SKM-1 (cell line): ENCODE data around the gene TFR2.
A peak's percentile ranks its signal among the peaks of the same experiment; 100 is the strongest.
"Not testable (repeated sequence)": the region's sequence is repeated elsewhere in the genome, so short reads cannot be mapped to it uniquely, and the experiment has no call there.

ENCODE experiments used
- DNase-seq: peaks from one replicate; lab custom pipeline; 2025; ENCODE audit not compliant: unreplicated experiment; lab: John Stamatoyannopoulos, UW

TFR2 gene

DNA sequence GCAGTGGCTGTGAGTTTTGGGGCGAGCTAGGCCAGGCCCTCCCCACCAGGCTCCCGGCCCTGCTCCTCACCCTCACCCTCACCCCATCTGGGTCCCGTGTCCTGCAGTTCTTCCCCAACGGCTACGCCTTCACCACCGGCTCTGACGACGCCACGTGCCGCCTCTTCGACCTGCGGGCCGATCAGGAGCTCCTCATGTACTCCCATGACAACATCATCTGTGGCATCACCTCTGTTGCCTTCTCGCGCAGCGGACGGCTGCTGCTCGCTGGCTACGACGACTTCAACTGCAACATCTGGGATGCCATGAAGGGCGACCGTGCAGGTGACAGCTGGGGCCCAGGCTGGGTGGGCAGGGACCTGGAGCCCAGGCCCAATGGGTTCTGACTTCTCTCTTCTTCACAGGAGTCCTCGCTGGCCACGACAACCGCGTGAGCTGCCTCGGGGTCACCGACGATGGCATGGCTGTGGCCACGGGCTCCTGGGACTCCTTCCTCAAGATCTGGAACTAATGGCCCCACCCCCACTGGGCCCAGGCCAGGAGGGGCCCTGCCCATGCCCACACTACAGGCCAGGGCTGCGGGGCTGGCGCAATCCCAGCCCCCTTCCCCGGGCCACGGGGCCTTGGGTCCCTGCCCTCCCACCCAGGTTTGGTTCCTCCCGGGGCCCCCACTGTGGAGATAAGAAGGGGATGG lies 37.1 kb upstream of the TFR2 start:
- no peak for DNase-seq

DNA sequence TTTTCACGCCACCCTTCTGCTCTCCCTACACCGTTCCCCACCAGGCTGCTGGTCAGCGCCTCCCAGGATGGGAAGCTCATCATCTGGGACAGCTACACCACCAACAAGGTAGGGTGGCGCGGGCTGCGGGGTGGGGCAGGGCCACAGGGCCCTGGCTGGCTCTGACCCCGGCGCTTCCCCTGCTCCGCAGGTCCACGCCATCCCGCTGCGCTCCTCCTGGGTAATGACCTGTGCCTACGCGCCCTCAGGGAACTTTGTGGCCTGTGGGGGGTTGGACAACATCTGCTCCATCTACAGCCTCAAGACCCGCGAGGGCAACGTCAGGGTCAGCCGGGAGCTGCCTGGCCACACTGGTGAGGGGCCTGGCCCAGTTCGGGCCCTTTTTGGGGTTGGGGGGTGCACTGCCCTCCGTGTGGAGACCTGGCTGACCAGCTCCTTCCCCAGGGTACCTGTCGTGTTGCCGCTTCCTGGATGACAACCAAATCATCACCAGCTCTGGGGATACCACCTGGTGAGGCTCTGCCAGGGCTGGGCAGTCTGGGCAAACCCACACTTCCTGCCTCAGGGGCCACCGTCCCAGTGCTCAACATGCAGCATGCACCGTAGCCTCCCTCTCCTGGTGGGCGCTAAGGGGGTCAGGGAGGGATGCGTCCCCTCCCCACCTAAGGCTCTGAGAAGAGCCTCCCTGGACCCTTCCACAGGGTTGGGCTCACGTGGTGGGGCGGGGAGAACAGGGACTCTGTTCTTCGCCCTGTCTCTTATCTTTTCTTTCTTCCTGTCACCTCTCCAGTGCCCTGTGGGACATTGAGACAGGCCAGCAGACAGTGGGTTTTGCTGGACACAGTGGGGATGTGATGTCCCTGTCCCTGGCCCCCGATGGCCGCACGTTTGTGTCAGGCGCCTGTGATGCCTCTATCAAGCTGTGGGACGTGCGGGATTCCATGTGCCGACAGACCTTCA lies 36.2 kb upstream of the TFR2 start:
- no peak for DNase-seq

DNA sequence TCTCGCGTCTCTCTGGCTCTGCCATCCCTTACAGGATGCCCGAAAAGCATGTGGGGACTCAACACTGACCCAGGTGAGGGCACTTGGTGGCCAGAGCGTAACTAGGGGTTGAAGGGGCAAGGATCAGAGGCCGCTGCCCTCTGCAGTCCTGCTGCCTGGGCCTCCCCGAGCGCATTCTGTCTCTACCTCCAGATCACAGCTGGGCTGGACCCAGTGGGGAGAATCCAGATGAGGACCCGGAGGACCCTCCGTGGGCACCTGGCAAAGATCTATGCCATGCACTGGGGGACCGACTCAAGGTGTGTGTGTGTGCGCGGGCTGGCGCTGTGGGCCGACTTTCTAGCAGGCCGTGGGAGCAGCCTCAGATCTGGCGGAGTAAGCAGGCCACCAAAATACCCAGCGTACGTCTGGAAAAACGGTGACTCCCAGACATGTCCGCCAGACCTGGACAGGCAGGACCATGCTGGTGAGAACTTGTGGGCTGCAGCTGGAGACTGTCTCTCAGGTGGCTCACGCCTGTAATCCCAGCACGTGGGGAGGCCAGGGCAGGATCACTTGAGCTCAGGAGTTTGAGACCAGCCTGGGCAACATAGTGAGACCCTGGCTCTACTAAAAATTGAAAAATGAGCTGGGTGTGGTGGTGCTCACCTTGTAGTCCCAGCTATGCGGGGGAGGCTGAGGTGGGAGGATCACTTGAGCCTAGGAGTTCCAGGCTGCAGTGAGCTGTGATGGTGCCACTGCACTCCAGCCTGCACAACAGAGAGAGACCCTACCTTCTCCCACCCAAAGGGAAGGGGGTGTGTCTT lies 35.4 kb upstream of the TFR2 start:
- no peak for DNase-seq

DNA sequence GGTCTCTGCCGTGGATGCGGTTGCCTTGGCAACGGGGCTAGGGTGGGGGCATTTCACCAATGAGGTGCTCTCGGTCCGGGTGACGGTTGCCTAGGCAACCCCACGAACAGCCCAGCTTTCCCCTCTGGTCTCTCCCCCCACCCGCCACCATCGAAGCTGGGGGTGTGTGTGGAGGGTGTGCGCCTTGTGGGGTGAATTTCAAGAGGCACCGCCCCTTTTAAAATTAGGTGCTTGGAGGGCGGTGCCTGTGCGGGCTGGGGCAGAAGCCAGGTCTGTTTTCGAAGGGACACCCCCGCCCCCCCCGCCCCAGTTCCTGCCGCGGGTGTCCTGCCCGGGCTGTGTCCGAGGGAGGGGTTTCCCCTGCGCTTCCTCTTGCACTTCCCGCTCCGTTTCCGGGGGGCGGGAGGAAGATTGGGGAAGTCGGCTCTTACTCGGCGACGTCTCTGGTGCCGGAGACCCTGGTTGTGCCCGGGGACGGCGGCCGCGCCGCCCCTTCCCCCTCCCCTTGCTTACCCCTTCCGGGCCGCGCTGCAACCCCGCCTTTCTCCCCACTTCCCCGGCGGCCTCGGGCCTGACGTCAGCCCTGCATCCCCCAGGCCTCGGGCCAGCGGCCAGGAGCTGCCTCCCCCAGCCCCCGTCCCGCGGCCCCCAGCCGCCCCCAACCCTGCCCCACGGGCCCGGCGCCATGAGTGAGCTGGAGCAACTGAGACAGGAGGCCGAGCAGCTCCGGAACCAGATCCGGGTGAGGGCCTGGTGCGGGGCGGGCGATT lies 34.4 kb upstream of the TFR2 start:
- no peak for DNase-seq

DNA sequence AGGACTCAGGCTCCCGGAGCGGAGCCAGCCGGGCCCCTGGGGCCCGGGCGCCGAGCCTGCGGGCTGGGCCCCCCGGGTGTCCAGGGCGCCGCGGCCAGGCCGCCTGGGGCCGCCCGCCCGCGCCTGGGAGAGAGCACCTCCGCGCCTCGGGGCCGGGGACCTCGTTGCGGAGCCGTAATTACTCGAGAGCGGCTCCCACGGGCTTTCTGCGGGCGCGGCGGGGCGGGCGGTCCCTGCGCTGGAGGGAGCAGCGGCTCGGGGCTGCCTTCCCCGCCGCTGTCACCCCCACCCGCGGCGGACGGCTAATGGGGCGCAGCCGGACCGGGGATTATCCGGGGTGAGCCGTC lies 33.7 kb upstream of the TFR2 start:
- no peak for DNase-seq

DNA sequence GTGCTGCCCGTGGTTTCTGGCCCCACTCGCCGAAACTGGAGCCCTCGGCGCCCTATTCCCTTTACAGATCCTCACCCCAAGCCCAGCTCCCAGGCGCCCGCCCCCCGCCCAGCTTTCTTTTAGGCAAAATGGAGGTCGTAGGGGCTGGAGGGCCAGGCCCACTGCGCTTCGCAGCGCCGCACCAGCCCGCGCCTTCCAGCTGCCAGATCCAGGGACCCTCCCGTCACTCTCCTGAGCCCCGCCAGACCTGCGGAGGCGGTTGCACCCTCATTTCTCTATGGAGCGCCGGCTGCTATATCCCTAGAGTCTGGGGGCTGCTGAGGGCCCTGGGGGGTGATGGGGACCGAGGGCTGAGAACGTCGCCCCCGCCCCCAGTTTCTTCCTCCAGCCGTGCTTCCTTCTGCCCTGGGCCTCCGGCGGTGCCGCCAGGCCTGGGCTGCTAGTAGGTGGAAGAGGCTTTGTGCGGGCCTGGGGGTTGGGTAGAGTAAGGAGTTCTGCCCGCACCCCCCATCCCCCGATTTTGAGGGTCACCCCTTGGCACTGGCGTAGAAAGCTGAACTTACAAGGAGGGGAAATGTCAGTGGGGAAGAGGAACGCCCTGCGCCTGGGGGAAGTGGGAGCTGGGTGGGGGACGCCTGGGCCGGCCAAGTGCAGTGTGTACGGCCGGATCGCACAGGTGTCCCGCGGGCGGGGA lies 33.2 kb upstream of the TFR2 start:
- DNase-seq = no peak

DNA sequence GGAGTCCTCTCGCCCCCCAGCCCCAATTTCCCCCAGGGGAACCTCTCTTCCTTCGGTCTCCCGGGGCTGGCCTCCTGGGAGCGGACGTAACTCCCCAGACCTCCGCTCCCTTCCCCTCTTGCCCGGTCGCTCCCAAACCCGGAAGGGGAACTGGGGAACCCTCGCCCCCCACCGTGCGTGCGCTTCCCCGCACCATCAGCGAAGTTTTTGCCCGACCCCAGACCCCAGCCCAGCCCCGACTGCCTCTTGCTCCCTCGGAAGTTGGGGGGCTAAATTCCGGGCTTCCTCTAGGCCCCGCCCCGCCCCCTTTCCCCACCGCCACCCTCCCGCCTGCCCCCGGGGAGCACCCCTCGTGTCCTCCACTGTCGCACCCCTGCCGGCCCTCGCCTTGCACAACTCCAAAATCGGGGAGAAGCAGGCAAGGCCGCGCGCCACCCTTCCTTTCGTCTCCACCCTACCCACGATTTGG lies 32.6 kb upstream of the TFR2 start:
- DNase-seq = no peak

DNA sequence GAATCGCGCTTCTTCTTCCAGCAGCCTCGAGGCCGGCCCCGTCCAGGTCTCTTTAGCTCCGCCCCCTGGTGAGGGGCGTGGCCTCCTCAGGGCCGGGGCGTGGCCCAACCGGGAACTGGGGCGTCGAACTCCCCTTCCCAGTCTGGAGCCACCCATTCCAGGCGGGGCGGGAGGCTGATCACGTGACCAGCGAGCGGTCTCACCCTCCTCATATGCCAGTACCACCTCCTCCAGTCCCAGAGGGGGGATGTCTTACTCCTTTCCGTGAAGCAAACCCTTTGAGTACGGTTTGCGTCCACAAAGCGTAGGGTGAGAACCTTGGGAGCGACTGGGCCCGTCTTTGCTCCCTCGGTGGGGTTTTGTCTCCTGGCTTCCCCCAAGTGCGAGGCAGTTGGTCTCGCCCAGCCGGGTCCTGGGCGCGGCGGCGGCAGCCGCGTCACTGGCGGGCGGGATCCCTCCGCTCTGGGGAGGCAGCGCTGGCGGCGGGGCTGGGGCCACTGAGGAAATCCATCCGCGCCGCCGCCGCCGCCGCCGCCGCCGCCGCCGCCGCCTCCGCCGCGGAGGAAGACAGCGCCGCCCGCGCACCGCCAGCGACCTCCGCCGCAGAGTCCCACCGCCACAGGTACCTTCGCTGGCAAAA lies 32.1 kb upstream of the TFR2 start, which contains the start of gene GNB2:
GNB2 (plus strand) TSS at position 439 of the 640 bp plus-strand sequence. CDS start 2,526 bp downstream, outside the sequence.
- peak; percentile 88 for DNase-seq

DNA sequence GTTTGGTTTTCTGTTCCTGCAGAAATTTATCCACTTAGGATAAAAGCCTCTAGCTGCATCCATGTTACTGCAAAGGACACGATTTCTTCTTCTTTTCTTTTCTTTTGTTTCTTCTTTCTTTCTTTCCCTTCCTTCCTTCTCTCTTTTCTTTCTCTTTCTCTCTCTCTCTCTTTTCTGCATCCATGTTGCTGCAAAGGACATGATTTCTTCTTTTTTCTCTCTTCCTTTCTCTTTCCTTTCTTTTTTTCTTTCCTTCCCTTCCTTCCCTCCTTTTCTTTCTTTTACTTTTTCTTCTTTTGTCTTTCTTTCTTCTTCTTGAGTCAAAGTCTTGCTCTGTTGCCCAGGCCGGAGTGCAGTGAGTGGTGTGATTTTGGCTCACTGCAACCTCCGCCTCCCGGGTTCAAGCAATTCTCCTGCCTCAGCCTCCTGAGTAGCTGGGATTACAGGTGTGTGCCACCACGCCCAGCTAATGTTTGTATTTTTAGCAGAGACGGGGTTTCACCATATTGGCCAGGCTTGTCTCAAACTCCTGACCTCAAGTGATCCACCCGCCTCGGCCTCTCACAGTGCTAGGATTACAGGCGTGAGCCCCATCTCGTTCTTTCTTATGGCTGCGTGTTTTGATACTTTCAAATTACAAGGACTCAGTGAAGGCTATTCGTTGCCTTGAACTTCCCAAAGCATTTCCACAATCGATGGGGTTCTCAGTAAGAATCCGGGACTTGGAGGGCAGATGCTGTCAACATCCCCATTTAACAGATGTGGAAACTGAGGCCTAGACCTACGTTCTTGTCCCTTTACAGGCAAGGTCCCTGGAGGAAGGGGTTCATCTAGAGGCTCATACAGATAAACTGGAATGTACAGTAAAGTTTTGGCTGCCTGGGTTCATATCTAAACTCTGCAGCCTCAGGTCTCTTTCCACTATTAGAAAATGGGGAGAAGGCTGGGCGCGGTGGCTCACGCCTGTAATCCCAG lies 30.3 kb upstream of the TFR2 start:
- no peak for DNase-seq

DNA sequence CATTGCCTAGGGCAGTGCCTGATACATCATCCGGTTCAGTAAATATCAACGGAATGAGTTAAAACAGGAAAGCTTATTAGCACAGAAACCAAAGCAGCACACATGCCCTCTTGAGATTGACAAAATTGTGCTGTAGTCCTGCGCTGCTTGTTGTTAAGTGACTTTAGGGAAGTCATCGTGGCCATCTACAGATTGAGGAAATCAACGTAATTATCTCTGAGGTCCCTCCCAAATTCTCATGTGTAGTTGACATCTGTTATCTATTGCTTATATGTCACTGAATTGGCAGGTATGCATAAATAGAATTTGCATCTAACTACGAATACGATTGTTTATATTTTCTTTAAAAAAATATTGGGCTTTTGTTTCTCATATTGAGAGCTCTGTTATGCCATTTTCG lies 28.7 kb upstream of the TFR2 start:
- DNase-seq = no peak

DNA sequence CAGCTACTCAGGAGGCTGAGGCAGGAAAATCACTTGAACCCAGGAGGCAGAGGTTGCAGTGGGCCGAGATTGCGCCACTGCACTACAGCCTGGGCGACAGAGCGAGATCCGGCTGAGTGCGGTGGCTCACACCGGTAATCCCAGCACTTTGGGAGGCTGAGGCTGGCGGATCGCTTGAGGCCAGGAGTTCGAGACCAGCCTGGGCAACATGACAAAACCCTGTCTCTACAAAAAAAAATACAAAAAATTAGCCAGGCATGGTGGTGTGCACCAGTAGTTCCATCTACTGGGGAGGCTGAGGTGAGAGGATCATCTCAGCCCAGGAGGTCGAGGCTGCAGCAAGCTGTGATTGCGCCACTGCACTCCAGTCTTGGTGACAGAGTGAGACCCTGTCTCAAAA lies 27.8 kb upstream of the TFR2 start:
- DNase-seq = not testable (repeated sequence)

DNA sequence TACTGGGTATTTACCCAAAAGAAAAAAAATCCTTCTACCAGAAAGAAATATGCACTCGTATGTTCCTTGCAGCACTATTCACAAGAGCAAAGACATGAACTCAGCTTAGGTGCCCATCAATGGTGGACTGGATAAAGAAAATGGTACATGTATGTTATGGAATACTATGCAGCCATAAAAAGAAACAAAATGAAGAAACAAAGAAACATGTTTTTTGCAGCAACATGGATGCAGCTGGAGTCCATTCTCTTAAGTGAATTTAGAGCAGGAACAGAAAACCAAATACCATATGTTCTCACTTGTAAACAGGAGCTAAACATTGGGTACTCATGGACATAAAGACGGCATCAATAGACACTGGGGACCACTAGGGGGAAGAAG lies 26.7 kb upstream of the TFR2 start:
- DNase-seq = no peak

DNA sequence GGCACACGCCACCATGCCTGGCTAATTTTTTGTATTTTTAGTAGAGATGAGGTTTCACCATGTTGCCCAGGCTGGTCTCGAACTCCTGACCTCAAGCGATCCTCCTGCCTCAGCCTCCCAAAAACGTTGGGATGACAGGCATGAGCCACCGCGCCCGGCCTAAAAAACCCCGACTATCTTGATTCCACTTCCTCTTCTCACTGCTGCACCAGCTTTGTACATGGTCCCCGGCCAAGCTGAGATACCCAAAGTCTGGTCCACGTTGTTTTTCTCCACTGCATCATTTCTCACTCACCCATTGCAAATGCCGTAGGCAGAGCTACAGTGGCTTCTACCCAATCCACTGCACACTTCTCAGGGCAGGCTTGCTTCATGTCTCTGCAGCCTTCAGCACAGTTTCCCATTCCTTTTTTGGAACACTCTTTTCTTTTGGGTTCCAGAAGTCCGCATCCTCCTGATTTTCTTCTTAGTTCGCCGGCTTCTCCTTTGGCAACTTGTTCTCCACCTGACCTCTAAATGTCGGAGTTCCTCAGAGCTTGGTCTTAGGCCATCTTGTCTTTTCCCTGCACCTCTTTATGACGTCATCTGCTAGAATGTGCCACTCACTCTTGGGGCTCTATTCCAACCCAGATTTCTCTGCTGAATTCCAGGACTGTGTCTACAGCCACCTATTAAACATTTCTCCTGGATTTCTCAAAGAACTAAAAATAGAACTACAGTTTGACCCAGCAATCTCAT lies 26.1 kb upstream of the TFR2 start:
- DNase-seq = no peak

DNA sequence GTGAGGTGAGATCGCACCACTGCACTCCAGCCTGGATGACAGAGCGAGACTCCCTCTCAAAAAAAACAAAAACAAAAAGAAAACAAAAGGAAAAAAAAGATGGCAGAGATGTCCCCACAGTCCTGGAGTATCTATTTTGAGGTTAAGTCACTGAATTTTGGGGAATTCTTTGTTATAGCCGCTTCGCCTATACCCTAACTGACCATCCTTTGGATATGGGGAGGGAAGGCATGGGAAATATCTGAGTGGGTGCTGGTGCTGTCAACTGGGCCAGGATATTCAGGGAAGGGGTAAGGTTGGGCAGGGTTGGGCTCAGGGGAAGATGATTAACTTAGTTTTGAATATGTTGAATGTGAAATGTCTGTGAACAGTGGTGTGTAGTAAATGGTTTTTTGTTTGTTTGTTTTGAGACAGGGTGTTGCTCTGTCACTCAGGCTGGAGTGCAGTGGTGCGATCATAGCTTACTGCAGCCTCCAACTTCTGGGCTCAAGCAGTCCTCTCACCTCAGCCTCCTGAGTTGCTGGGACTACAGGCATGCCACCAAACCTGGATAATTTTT lies 23.9 kb upstream of the TFR2 start:
- DNase-seq = no peak

DNA sequence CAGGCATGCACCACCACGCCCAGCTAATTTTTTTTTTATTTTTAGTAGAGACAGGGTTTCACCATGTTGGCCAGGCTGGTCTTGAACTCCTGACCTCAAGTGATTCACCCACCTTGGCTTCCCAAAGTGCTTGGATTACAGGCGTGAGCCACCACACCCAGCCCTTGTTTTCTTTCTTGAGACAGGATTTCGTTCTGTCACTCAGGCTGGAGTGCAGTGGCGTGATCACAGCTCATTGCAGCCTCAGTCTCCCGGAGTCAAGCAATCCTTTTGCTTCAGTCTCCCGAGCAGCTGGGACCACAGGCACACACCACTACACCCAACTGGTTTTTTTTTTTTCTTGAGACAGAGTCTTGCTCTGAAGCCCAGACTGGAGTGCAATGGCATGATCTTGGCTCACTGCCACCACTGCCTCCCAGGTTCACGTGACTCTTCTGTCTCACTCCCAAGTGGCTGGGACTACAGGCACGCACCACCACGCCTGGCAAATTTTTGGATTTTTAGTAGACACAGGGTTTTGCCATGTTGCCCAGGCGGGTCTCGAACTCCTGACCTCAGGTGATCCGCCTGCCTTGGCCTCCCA lies 20.9 kb upstream of the TFR2 start:
- DNase-seq = not testable (repeated sequence)

DNA sequence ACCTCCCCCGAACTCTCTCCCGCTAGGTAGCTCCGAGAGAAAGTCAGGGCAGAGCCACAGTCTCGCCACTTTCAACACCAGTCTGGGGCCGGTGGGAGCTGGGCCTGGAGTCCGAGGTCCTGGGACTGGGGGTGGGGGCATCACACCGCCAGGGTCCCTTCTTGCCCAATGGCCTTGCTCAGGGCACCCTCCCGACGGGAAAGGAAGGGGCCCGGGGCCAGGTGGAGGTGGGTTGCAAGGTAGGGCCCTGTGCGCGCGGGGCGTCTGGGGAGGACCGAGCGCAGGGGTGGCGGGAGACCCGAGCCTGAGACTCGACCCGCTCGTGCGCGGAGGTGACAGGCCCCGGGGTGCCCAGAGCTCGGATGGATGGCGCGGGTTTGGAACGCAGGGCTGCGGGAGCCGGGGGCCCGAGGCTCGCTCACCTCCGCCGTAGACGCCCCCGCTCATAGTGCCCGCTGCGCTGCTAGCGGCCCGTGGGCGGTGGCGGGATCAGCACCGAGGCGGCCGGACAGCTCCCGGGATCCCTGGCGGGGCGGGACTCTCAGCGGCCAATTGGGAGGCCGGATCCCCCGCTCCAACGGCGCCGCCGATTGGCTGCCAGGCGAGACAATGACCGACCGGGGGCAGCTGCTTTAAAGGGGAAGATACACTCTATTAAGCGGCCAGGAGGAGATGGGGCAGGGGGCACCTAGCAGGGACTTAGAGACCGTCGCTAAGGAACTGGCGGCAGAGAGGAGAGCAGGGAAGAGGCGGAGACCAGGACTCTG lies 14.7 kb upstream of the TFR2 start, which contains the start of gene ACTL6B:
ACTL6B (minus strand) TSS at position 541 of the 767 bp plus-strand sequence; CDS start at position 447, 94 bp downstream.
- DNase-seq = no peak
